ENCODE data around the gene CNN2. TPM values are rescaled to one million over a fixed set of nuclear protein-coding genes. Genes with fewer than 3 reads are reported as not detected.

CNN2 gene
- total and polyA plus RNA-seq, 9 donors, result 60.6 to 438 (median 192) TPM

DNA sequence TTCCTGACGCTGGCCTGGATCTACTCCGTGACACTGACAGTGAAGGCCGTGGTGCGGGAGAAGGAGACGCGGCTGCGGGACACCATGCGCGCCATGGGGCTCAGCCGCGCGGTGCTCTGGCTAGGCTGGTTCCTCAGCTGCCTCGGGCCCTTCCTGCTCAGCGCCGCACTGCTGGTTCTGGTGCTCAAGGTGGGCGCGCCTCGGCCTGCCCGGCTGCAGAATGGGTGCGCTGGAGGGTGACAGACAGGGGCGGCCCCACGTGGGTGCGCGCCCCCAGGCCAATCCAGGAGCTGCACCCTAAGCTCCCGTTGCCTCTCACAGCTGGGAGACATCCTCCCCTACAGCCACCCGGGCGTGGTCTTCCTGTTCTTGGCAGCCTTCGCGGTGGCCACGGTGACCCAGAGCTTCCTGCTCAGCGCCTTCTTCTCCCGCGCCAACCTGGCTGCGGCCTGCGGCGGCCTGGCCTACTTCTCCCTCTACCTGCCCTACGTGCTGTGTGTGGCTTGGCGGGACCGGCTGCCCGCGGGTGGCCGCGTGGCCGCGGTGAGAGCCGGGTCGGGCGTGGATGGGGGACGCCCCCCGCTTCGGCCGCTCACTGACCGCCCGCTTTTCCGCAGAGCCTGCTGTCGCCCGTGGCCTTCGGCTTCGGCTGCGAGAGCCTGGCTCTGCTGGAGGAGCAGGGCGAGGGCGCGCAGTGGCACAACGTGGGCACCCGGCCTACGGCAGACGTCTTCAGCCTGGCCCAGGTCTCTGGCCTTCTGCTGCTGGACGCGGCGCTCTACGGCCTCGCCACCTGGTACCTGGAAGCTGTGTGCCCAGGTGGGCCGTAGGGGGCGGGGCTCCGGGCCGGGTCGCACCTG, 20.7 kb downstream of the CNN2 start:
- no peak overlapping the region for H3K4me3 ChIP-seq
- no peak for DNase-seq
- 88 to 92% (median 89%) methylated on average over 64 to 77 of the region's 77 CpGs for WGBS, 3 donors
- no peaks in the 10 kb centered on the region for H3K27me3 ChIP-seq
- no peaks in the 10 kb centered on the region for H3K9me3 ChIP-seq
- no peak for TF ChIP-seq POLR2A (IDR thresholded peaks at IDR 0.05)
- TF ChIP-seq EP300 (IDR thresholded peaks at IDR 0.05), result no peak
- no peak for TF ChIP-seq CTCF (IDR thresholded peaks at IDR 0.05)
- intact Hi-C loops (cut with DNase I), result no loop called here
- no peaks in the 10 kb centered on the region for H3K36me3 ChIP-seq
- no peaks in the 10 kb centered on the region for H3K4me1 ChIP-seq (ENCODE audit: insufficient read depth)
- H3K27ac ChIP-seq, result no peak overlapping the region

DNA sequence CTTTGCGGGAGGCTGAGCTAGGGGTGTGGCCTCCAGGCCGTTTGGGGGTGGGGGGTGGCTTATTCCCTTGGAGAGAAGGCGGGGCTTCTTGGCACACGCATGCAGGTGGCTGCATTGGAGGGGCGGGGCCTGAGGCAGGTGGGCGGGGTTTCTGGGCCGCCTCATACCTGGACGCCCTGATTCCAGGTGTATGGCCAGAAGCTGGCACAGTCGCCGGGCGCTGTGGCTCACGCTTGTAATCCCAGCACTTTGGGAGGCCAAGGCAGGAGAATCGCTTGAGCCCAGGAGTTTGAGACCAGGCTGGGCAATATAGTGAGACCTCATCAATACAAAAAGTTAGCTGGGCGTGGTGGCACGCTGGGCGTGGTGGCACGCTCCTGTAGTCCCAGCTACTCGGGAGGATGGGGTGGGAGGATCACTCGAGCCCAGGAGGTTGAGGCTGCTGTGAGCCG, 21.3 kb downstream of the CNN2 start:
- no peak for DNase-seq

GRCh38 chr19:1049106-1049505, 22.7 kb downstream of the CNN2 start:
- WGBS, 3 donors, result 75 to 85% (median 81%) methylated on average over 15 to 17 of the region's 17 CpGs
- H3K9me3 ChIP-seq, result no peaks in the 10 kb centered on the region
- no peak overlapping the region for H3K4me3 ChIP-seq
- H3K27me3 ChIP-seq, result no peaks in the 10 kb centered on the region
- no peak overlapping the region for H3K27ac ChIP-seq
- no peaks in the 10 kb centered on the region for H3K36me3 ChIP-seq
- no peak for DNase-seq
- intact Hi-C loops (cut with DNase I), result no loop called here
- TF ChIP-seq POLR2A (IDR thresholded peaks at IDR 0.05), result no peak
- TF ChIP-seq EP300 (IDR thresholded peaks at IDR 0.05), result no peak
- TF ChIP-seq CTCF (IDR thresholded peaks at IDR 0.05), result no peak
- no peaks in the 10 kb centered on the region for H3K4me1 ChIP-seq (ENCODE audit: insufficient read depth)

More for the DNA sequence above, 21.3 kb downstream of the CNN2 start:
- TF ChIP-seq CTCF (IDR thresholded peaks at IDR 0.05), result no peak
- TF ChIP-seq EP300 (IDR thresholded peaks at IDR 0.05), result no peak
- TF ChIP-seq POLR2A (IDR thresholded peaks at IDR 0.05), result no peak
- Histone ChIP-seq H3K27me3 (no peaks in the 10 kb centered on the region), H3K4me1 (ENCODE audit: insufficient read depth) (no peaks in the 10 kb centered on the region), H3K4me3 (no peak overlapping the region), H3K9me3 (no peaks in the 10 kb centered on the region), H3K36me3 (no peaks in the 10 kb centered on the region), H3K27ac (no peak overlapping the region)
- intact Hi-C loops (cut with DNase I), result no loop called here
- 81 to 86% (median 85%) methylated on average over 20 of the region's 20 CpGs for WGBS, 3 donors

DNA sequence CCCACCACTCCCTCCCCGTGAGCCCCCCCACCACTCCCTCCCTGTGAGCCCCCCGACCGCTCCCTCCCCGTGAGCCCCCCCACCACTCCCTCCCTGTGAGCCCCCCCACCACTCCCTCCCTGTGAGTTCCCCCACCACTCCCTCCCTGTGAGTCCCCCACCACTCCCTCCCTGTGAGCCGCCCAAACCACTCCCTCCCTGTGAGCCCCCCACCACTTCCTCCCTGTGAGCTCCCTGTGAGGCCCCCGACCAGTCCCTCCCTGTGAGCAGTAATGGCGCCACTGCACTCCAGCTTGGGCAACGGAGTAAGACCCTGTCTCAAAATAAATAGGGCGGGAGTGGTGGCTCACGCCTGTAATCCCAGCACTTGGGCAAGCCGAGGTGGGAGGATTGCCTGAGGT, 23.4 kb downstream of the CNN2 start:
- 33 to 43% (median 42%) methylated on average over 5 to 11 of the region's 11 CpGs for WGBS, 3 donors
- no peak for DNase-seq
- H3K9me3 ChIP-seq, result no peaks in the 10 kb centered on the region
- H3K27ac ChIP-seq, result no peak overlapping the region
- no peaks in the 10 kb centered on the region for H3K27me3 ChIP-seq
- no peaks in the 10 kb centered on the region for H3K36me3 ChIP-seq
- TF ChIP-seq POLR2A (IDR thresholded peaks at IDR 0.05) (no peak), EP300 (IDR thresholded peaks at IDR 0.05) (no peak), CTCF (IDR thresholded peaks at IDR 0.05) (no peak)
- no peaks in the 10 kb centered on the region for H3K4me1 ChIP-seq (ENCODE audit: insufficient read depth)
- no peak overlapping the region for H3K4me3 ChIP-seq
- intact Hi-C loops (cut with DNase I), result no loop called here

Data from ovary (tissue), 9 donors.